COR-L47 (cell line): ENCODE measurements around the gene RNF157.

Experiments
- DNase-seq: peaks from one replicate; lab custom pipeline; 2025; lab: John Stamatoyannopoulos, UW

RNF157 gene

GRCh38 chr17:76139801-76140660 is 100.3 kb downstream of the RNF157 start:
- DNase-seq: no peak

- DNase-seq: no peak
These were observed 101.2 kb downstream of the RNF157 start for GRCh38 chr17:76138896-76139752.

GRCh38 chr17:76138234-76138895 is 101.9 kb downstream of the RNF157 start:
- DNase-seq: peak; percentile 69

GRCh38 chr17:76137351-76138233 is 102.7 kb downstream of the RNF157 start:
- DNase-seq: no peak

- DNase-seq: no peak
These were observed 103.3 kb downstream of the RNF157 start for GRCh38 chr17:76137001-76137350.

- DNase-seq: peak; percentile 66
These were observed 103.9 kb downstream of the RNF157 start for GRCh38 chr17:76136276-76137000.

GRCh38 chr17:76135810-76136188 is 104.5 kb downstream of the RNF157 start:
- no peak for DNase-seq

GRCh38 chr17:76134911-76135809 is 105.1 kb downstream of the RNF157 start:
- no peak for DNase-seq

GRCh38 chr17:76132574-76133338 is 107.5 kb downstream of the RNF157 start:
- DNase-seq: peak; percentile 90

GRCh38 chr17:76131692-76132573 is 108.4 kb downstream of the RNF157 start:
- DNase-seq: no peak

- no peak for DNase-seq
These were observed 109.1 kb downstream of the RNF157 start for GRCh38 chr17:76131051-76131691.

GRCh38 chr17:76130473-76130872 is 109.8 kb downstream of the RNF157 start:
- DNase-seq: no peak

- no peak for DNase-seq
These were observed 114.4 kb downstream of the RNF157 start for GRCh38 chr17:76125922-76126321.

GRCh38 chr17:76125391-76125675 is 115.0 kb downstream of the RNF157 start:
- DNase-seq: no peak

- DNase-seq: no peak
These were observed 115.5 kb downstream of the RNF157 start for GRCh38 chr17:76124582-76125390.

GRCh38 chr17:76123749-76124581 is 116.3 kb downstream of the RNF157 start:
- no peak for DNase-seq
